ENCODE data around the gene BOLA1.
"Not testable (repeated sequence)": the region's sequence is repeated elsewhere in the genome, so short reads cannot be mapped to it uniquely, and the experiment has no call there.

Gene BOLA1

DNA sequence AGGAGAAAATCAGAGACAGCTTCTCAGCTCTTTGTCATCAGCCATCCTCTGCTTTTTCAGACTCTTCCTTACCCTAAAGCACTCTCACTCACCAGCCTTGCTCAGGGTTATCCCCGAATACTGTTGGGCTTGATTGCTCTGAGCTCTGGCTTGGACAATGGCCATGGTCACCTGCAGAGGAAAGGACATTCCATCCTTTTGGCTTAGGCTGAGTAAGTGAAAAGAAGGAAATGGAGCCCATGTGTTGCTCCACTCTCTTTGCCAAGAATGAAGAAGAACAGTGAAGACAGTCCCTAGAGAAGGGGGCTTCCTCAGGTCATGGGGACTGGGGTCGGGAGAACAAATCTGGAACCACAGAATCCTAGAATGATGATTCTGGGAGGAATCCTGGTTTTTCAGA, 35.0 kb downstream of the BOLA1 start:
- Histone ChIP-seq H3K4me3 (no peak overlapping the region), H3K27ac (no peak overlapping the region), H3K9me3 (ENCODE audit: low read depth, low read length) (no peaks in the 10 kb centered on the region), H3K36me3 (ENCODE audit: insufficient read depth, low read length) (no peaks in the 10 kb centered on the region), H3K9ac (ENCODE audit: insufficient read length) (no peak overlapping the region)
- DNase-seq (ENCODE audit: low read depth, low spot score), result no peak
- TF ChIP-seq FOXP2 (optimal IDR thresholded peaks at IDR 0.05; ENCODE audit: control extremely low read depth, extremely low read length, insufficient read depth) (no peak), POLR2AphosphoS5 (IDR thresholded peaks at IDR 0.05; ENCODE audit: borderline replicate concordance, low read depth, low read length) (no peak), EZH2 (IDR thresholded peaks at IDR 0.05) (no peak)

DNA sequence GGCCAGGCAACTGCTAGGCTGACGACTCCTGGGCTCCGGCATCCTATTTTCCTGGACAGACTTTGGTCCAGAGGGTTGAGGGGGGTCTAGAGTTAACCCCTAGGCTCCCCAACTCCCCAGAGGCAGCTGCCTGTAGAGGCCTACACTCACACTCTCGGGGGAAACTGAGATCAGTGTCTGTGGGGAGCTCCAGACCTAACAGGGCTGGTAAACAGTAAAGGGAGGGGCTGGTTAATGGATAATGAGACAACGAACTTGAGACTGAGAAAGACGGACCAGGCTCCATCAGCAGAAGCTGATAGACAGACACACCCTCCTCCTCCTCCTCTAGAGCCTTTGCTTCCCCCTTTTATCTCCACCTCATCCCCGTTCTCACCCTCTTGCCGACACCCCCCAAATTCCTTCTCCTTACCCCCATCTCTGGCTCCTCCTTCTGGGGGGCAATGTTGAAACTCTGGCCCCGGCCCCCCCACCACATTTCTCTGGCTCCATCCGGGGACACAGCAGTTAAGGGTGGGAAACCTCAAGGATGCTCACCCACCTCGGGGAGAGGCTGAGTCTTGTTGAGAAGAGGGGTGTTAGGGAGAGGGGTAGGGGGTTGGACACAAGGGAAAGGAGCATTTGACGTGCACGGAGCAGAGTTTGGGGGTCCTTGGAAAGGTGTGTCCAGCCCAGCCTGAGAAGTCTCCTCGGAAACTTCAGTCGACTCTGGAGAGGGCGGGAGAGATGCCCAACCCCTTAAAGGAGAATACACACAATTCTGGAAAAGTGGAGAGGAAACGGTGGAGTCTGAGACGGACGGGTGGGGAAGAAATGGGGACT, 37.0 kb downstream of the BOLA1 start, which contains the start of gene MTMR11:
Gene MTMR11, minus strand, starts transcription at position 710 of the 822 bp plus-strand sequence. Its CDS starts 232 bp downstream, at position 478.
- no peak within 1 kb of the TSS; the same call in 1 of the 2 replicates for H3K27ac ChIP-seq
- no peak within 1 kb of the TSS for H3K4me3 ChIP-seq
- peak within 1 kb of the TSS; percentile 5 for H3K9ac ChIP-seq (ENCODE audit: insufficient read length)
- H3K36me3 ChIP-seq (ENCODE audit: insufficient read depth, low read length), result no peaks in the 10 kb centered on the region
- TF ChIP-seq FOXP2 (optimal IDR thresholded peaks at IDR 0.05; ENCODE audit: control extremely low read depth, extremely low read length, insufficient read depth), result no peak
- no peak for TF ChIP-seq POLR2AphosphoS5 (IDR thresholded peaks at IDR 0.05; ENCODE audit: borderline replicate concordance, low read depth, low read length)
- TF ChIP-seq EZH2 (IDR thresholded peaks at IDR 0.05), result no peak
- DNase-seq (ENCODE audit: low read depth, low spot score), result no peak
- no peaks in the 10 kb centered on the region for H3K9me3 ChIP-seq (ENCODE audit: low read depth, low read length)

DNA sequence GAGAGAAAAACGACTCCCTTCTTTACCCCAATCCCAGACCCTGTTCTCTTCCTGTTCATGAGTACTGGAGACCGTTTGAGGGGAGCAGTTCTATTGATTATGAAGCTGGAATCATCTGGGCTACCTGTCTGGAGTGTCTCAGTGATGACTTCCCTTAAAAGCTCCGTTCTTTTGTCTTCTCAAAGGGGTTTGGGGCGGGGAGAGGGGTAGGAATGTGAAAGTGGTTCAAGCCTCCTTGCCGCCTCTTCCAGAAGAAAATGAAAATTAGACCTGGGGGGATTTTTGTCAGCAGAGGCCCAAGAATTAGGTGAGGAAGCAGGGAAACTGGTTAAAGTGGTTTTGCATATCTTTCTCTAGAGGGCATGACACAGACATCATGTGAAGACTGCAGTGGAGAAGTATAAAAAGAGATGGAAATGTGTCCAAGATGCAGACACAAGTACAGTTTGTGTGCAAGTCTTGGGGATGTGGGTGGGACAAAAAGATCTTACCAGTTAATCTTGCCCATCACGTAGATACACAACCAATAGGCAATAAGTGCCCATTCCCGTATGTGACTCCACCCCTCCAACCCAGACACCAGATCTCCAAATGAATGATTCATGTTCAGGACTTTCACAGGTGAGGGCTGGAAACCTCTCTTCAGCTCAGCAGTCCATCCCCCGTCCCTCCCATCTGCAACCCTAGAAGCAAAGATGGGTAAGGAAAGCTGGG, 37.8 kb downstream of the BOLA1 start:
- Histone ChIP-seq H3K9ac (ENCODE audit: insufficient read length) (peak overlapping the region; percentile 5), H3K4me3 (no peak overlapping the region)
- DNase-seq (ENCODE audit: low read depth, low spot score), result no peak

DNA sequence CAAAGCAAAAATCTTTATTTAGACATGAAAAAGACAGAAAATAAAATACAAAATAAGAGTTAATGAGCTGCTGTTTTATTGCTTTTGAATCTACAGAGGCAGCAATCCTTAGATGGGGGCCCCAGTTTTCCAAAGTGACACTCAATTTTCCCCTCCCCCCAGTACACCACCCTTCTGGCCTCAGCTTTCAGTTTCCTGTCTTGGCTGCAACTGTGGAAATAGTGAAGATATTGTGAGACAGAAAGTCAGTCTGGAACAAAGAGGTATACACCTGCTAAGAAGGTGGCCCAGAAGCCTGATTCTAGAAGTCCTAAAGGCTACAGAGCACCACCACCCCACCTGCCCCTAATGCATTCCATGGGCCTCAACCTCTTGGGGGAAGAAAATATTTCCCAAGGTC, 38.4 kb downstream of the BOLA1 start:
- no peak for DNase-seq (ENCODE audit: low read depth, low spot score)
- no peak overlapping the region; the same call in 1 of the 2 replicates for H3K27ac ChIP-seq
- H3K4me3 ChIP-seq, result no peak overlapping the region
- no peaks in the 10 kb centered on the region for H3K36me3 ChIP-seq (ENCODE audit: insufficient read depth, low read length)
- no peak for TF ChIP-seq FOXP2 (optimal IDR thresholded peaks at IDR 0.05; ENCODE audit: control extremely low read depth, extremely low read length, insufficient read depth)
- TF ChIP-seq POLR2AphosphoS5 (IDR thresholded peaks at IDR 0.05; ENCODE audit: borderline replicate concordance, low read depth, low read length), result no peak
- TF ChIP-seq EZH2 (IDR thresholded peaks at IDR 0.05), result no peak
- H3K9me3 ChIP-seq (ENCODE audit: low read depth, low read length), result no peaks in the 10 kb centered on the region
- peak overlapping the region; percentile 5 for H3K9ac ChIP-seq (ENCODE audit: insufficient read length)

More for the DNA sequence above, 37.8 kb downstream of the BOLA1 start:
- TF ChIP-seq FOXP2 (optimal IDR thresholded peaks at IDR 0.05; ENCODE audit: control extremely low read depth, extremely low read length, insufficient read depth) (no peak), POLR2AphosphoS5 (IDR thresholded peaks at IDR 0.05; ENCODE audit: borderline replicate concordance, low read depth, low read length) (no peak), EZH2 (IDR thresholded peaks at IDR 0.05) (no peak)
- no peaks in the 10 kb centered on the region for H3K36me3 ChIP-seq (ENCODE audit: insufficient read depth, low read length)
- no peak overlapping the region; the same call in 1 of the 2 replicates for H3K27ac ChIP-seq
- no peaks in the 10 kb centered on the region for H3K9me3 ChIP-seq (ENCODE audit: low read depth, low read length)

- not testable (repeated sequence) for DNase-seq (ENCODE audit: low read depth, low spot score); H3K9me3 ChIP-seq (ENCODE audit: low read depth, low read length); H3K36me3 ChIP-seq (ENCODE audit: insufficient read depth, low read length); H3K9ac ChIP-seq (ENCODE audit: insufficient read length)
- peak overlapping the region; percentile 90 for H3K27ac ChIP-seq
- H3K4me3 ChIP-seq, result peak overlapping the region; percentile 61
Measured at GRCh38 chr1:149938668-149939003, 39.3 kb downstream of the BOLA1 start.

- peak overlapping the region; percentile 90 for H3K27ac ChIP-seq
- H3K9ac ChIP-seq (ENCODE audit: insufficient read length), result no peak overlapping the region
- no peak for TF ChIP-seq FOXP2 (optimal IDR thresholded peaks at IDR 0.05; ENCODE audit: control extremely low read depth, extremely low read length, insufficient read depth)
- no peak for TF ChIP-seq POLR2AphosphoS5 (IDR thresholded peaks at IDR 0.05; ENCODE audit: borderline replicate concordance, low read depth, low read length)
- TF ChIP-seq EZH2 (IDR thresholded peaks at IDR 0.05), result no peak
- no peak overlapping the region for H3K4me3 ChIP-seq
- H3K9me3 ChIP-seq (ENCODE audit: low read depth, low read length), result no peaks in the 10 kb centered on the region
- peaks cover 13% of the 10 kb centered on the region; the same call in 1 of the 2 replicates for H3K36me3 ChIP-seq (ENCODE audit: insufficient read depth, low read length)
- DNase-seq (ENCODE audit: low read depth, low spot score), result no peak
Measured at GRCh38 chr1:149940427-149940826, 41.1 kb downstream of the BOLA1 start.

DNA sequence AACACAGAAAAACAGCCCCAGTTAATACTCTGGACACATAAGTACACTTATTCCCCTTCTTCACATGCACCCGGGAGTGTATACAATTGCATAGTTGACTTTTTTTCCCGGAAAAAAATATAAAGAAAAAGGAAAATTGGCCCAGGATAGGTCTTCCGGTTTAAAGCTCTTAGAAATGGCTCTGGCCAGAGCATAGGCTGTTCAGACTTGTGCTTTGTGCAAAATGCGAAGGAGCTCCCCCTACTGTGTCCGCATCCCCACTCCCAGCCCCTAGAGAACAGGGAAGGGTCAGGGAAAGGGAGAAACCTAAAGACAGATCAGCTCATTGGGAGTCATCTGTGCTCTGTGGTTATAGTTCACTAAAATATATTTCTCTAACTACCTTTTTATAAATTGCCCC, 42.8 kb downstream of the BOLA1 start:
- no peak for DNase-seq (ENCODE audit: low read depth, low spot score)
- H3K27ac ChIP-seq, result peak overlapping the region; percentile 81; the same call in 1 of the 2 replicates
- no peak for TF ChIP-seq POLR2AphosphoS5 (IDR thresholded peaks at IDR 0.05; ENCODE audit: borderline replicate concordance, low read depth, low read length)
- TF ChIP-seq FOXP2 (optimal IDR thresholded peaks at IDR 0.05; ENCODE audit: control extremely low read depth, extremely low read length, insufficient read depth), result no peak
- no peak overlapping the region for H3K9ac ChIP-seq (ENCODE audit: insufficient read length)
- peaks cover 17% of the 10 kb centered on the region; the same call in 1 of the 2 replicates for H3K36me3 ChIP-seq (ENCODE audit: insufficient read depth, low read length)
- no peaks in the 10 kb centered on the region for H3K9me3 ChIP-seq (ENCODE audit: low read depth, low read length)
- no peak overlapping the region for H3K4me3 ChIP-seq

DNA sequence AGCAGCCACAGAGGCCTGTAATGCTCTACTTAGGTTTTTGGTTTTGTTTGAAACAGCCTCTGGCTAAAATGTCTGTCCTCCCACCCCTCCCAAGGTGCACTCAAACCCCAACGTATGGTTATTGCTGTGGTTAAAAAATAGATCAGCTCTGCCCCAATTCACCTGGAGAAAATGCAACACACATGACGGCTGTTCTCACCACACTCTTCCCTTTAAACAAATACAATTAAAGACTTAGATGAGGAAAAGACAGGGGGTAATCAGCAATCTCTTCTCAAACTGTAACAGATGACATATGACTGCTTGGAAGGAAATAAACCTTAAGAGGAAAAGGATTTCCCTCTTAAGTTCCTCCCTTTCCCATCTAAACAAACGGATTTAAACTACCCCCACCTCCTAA, 43.5 kb downstream of the BOLA1 start:
- H3K36me3 ChIP-seq (ENCODE audit: insufficient read depth, low read length), result peaks cover 17% of the 10 kb centered on the region; the same call in 1 of the 2 replicates
- no peak overlapping the region for H3K4me3 ChIP-seq
- H3K27ac ChIP-seq, result peak overlapping the region; percentile 81
- TF ChIP-seq EZH2 (IDR thresholded peaks at IDR 0.05) (no peak), POLR2AphosphoS5 (IDR thresholded peaks at IDR 0.05; ENCODE audit: borderline replicate concordance, low read depth, low read length) (no peak), FOXP2 (optimal IDR thresholded peaks at IDR 0.05; ENCODE audit: control extremely low read depth, extremely low read length, insufficient read depth) (no peak)
- no peaks in the 10 kb centered on the region for H3K9me3 ChIP-seq (ENCODE audit: low read depth, low read length)
- no peak overlapping the region for H3K9ac ChIP-seq (ENCODE audit: insufficient read length)
- no peak for DNase-seq (ENCODE audit: low read depth, low spot score)

Data from SK-N-MC (cell line).